SK-MEL-5 (cell line): ENCODE results near the gene CTSH. TPM values are rescaled to one million over a fixed set of nuclear protein-coding genes. Genes with fewer than 3 reads are reported as not detected.

Experiments used
- DNase-seq: peaks from one replicate; pipeline ENCODE4 v3.0.0-alpha.2; 2016; ENCODE audit warnings: low read depth, low spot score
- in situ Hi-C: cut with HindIII; loops from 2 replicates; pipeline ENCODE4 v1.10.0; 2016; ENCODE audit warnings: low sequenced_read_pairs, high pct_unique_total_duplicates, low pct_unique_long_range_greater_than_20kb
- polyA plus RNA-seq, 2 experiments: library from polyadenylated mRNA; depleted of rRNA; stranded (reverse); fragments of >200 nt; gene quantifications; 2 replicates each; pipeline ENCODE4 v1.2.3, GENCODE V29; 2015
- total RNA-seq: library from RNA; depleted of rRNA; stranded (reverse); fragments of >200 nt; shearing (Covaris generic); gene quantifications from 2 replicates; pipeline ENCODE4 v1.2.3, GENCODE V29; 2014; rRNA removed

CTSH gene, protein sequence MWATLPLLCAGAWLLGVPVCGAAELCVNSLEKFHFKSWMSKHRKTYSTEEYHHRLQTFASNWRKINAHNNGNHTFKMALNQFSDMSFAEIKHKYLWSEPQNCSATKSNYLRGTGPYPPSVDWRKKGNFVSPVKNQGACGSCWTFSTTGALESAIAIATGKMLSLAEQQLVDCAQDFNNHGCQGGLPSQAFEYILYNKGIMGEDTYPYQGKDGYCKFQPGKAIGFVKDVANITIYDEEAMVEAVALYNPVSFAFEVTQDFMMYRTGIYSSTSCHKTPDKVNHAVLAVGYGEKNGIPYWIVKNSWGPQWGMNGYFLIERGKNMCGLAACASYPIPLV
- total RNA-seq: 281 and 334 TPM in 2 replicates
- 277 and 352 TPM in 2 replicates for polyA plus RNA-seq (2015; cell fraction: cytosol; rRNA removed)
- polyA plus RNA-seq (2015; cell fraction: nucleus; rRNA removed): 135 and 154 TPM in 2 replicates

DNA sequence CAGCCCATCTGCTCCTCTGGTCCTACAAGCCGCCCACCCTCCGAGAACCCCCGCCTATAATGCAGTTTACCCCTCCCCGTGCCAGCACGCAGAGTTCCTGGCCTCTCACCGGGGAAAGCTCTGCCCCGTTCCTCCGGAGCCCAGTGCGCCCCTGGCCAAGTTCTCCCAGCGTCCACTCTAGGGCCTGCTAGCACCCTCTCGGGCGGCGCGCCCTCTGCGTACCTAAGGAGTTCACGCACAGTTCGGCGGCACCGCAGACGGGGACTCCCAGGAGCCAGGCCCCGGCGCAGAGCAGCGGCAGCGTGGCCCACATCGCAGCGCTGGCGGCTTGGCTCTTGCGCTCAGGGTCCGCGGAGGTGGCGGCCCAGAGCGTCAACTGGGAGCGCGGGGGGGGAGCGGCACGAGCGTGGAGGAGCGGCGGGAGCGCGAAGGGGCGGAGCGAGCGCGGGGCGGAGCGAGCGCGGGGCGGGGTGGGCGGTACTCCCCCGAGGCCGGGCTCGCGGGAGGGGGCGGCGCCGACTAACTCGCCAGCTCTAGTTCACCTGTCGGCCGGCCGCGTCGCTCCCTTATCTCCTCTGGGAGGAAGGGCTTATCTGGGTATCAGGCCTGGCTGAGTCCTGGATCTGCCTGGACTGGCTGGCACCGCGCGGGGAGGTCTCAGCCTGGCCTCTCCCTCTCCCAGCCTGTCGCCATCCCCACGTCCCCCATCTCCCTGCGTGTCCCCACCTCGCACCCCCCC, at the start of gene CTSH:
CTSH (minus strand) TSS at position 378 of the 739 bp plus-strand sequence; CDS start at position 313, 65 bp downstream.
- in situ Hi-C loops: no loop called here
- DNase-seq: peak; percentile 53

DNA sequence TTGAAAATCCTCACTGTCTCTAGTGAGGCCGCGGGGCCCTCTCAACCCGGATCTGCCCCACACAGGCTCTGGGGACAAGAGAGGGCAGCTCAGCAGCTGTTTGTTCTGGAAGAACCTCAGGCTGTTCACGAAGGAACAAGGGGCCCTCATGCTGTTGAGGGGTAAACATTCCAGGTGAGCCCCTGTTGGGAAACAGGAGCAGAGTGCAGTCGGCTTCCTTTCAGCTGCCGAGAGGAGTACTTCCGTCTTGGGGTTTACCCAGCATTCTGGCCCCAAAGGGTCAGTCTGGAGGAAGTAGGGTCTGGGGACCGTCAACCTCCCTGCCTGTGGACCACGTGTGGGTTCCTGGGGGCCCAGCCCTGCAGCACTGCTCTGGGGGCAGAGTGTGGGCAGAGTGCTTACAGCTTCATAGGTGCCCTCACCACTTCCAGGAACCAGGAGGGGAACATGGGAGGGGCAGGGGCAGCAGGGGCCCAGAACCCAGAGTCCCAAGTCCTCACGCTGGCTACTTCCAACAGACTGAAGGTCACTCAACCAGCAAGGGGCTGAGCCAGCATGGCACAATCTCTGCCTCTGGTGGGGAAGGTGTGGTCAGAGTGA, 49.2 kb upstream of the CTSH start:
- in situ Hi-C loops: no loop called here
- no peak for DNase-seq

DNA sequence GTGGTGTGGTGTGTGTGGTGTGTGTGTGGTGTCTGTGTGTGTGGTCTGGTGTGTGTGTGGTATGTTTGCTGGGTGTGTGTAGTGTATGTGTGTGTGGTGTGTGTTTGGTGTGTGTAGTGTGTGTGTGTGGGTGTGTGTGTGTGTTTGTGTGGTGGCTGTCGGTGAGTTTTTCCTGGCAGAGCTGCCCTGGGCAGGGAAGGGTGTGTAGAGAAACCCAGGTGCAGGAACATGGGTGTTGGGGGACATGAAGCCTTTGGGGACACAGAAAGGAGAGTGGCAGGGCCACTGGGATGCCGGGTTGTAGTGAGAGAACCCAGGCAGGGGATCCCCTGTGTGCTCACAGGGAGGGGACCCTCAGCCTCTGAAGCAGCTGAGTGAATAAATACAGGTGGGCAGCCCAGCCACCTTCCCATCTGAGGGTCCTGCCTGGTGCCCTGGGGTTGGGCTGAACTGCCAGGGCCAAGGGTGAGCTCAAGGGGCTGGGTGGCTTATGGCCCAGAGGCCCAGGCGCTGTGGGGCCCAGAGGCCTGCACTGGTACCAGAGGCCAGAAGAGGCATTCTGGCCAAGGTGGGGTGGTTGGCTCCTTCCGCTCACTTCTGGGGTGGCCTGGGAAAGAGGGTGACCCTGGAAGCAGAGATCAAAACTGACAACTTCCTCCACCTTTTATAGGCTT, 48.5 kb upstream of the CTSH start:
- DNase-seq: no peak
- in situ Hi-C loops: no loop called here

DNA sequence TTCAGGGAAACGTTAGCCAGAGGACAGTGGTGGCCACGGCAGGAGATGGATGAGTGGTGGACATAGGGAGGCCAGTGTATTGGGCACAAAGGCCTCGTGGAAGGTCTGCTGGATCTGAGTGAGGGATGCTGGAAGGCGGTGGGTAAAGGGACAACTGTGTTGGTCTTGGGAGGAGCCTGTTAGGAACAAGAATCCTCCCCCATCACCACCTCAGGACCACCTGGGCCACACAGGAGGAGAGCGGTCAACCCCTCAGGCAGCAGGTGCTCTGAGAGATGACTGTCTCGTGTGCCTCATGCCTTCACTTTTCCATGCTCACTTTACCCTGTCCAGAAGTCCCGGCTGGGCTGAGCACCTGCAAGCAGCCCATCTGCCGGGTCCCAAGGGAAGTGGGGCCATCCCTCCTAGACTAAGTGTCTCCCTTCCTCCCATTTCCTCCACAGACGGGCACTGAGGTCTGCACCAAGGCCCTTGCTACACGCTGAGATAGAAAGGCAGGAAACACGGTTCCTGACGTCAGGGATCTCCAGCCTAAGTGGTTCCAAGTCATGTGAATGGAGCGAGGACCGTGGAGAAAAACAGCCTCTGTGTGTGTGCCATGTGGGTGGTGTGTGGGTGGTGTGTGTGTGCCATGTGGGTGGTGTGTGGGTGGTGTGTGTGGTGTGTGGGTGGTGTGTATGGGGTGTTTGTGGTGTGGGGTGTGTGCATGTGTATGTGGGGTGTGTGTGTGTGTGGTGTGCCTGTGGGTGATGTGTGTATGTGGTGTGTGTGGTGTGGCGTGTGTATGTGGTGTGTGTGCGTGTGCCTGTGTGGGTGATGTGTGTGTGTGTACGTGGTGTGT, 47.8 kb upstream of the CTSH start:
- in situ Hi-C loops: no loop called here
- DNase-seq: peak; percentile 59

DNA sequence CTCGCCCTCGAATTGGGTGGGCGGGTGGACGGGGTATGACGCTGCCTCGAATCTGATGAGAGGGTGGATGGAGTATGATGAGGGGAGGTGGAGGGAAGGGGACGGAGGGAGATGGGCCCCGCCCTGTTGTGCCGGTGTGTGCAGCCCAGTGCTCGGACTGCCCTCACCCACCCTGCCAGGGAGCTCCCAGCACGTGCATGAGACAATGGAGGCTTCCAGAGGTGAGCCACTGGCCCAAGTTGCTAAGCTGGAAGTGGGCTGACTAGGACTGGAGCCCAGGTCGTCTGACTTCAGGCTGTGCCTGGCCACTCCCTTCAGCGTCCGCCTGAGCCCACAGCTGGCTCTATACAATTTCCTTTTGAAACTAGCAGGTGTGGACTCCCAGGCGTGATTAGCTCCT, 47.0 kb upstream of the CTSH start:
- no peak for DNase-seq
- in situ Hi-C loops: no loop called here

DNA sequence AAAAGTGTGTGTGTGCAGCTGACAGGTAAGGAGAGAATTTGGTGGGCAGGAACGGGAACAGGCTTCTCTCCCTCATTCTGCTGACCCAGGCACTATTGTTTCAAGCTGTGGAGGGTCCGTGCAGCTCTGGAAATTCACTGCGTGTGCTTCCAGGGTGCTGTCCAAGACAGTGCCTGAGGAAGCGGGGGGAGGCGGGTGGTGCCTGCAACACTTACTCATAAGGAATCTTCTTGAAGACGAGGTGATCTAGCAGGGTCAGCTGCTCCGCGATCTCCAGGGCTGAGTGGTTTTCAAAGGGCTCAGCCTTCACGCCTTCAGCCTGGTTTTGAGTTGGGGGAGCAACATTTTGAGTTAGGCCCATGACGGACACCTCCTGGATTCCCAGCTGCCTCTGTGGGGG, 46.6 kb upstream of the CTSH start:
- in situ Hi-C loops: no loop called here
- no peak for DNase-seq

DNA sequence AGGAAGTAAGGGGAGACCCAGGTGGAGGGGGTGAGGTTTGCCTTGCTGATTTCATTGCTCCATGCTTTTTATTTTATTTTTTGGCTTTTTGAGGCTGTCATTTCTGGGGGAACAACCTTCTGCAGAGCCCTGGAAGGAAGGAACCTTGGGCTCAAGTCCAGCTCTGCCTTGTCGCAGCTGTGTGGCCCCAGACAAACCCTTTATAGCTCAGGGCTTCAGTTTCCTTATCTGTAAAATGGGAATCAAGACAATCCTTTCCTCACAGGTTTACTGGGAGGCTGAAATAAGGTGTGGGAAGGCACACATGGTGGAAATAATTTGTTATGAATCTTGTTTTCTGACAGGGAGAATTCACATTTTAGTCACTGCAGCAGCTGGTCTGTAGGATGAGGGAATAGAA, 45.4 kb upstream of the CTSH start:
- DNase-seq: no peak
- in situ Hi-C loops: no loop called here

DNA sequence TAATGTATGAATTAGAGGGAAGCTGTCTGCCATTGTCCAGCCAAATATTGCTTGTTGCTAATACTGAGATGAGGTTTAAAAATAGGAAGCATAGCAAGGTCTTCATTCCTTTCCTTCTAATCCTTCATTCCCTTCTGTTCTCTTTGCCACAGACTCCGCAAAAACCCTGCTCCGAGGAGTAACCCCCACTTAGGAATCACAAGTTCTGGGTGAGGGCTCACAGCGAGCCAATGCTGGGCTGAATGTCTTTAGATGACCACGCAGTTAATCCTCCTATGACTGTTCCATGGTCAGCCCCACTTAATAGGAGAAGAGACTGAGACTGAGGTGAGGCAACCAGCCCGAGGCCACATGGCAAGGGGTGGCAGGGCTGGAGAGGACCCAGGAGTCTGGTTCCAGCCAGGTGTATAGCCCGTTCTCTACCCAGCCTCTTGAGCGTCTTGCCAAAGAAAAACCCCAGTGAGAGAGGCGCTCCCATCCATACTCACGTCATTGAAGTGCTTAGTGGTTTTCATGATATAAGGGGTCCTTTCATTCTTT, 44.9 kb upstream of the CTSH start:
- in situ Hi-C loops: no loop called here

DNA sequence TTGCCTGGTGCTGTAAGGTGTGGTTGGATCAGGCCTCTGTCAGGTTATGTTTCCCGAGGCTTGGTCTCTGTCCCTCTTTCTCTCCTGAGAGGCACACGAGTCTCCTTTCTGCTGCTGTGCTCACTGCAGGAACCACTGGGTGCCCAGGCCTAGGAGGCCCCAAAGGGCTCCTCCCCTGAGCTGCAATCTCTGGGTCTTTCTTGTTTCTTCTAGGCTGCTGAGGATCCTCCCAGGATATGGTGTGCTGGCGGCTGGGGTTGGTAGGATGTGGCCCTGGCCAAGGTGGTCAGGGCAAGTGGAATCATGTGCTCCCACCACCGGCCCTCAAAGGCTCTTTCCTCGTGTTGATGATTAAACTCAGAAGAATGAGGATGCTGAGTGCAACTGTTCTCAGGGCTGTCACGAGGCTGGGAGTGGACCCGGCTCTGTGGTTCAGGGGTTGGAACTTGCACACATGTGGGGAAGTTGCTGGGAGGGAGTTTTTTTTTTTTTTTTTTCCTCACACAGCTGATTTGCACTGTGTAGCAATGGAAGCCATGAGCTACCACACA, 43.6 kb upstream of the CTSH start:
- DNase-seq: peak; percentile 99
- in situ Hi-C loops: no loop called here

More for the DNA sequence above, 44.9 kb upstream of the CTSH start:
- peak; percentile 86 for DNase-seq

DNA sequence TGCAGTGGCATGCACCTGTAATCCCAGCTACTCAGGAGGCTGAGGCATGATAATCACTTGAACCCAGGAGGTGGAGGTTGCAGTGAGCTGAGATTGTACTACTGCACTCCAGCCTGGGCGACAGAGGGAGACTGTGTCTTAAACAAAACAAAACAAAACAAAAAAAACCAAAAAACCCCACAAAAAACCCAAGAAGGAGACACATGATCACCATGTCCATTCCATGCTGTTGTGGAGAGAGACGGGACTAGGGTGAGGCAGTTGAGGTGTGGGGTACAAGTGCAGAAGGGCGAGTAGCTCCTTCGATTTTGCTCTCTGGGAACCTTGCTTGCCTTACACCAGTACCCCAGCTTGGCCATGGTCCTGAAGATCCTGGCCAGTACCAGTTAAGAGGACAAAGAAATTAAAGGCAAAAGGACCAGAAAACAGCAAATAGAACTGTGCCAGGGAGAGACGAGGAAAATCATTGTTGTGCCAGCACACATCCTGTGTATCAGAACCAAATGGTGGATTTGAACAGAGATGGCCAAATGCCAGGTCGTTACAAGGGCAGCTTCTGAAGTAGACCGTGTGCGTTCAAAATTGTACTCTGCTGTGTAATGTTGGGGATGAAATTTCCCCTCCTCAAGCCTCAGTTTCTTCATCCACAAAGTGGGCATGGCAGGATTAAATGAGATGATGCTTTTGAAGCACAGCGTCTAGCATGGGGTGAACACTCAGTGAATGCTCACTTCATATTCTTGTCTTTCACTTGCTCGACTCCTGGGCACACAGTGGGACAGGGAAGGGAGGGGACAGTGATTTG, 42.9 kb upstream of the CTSH start:
- peak; percentile 32 for DNase-seq
- in situ Hi-C loops: no loop called here

DNA sequence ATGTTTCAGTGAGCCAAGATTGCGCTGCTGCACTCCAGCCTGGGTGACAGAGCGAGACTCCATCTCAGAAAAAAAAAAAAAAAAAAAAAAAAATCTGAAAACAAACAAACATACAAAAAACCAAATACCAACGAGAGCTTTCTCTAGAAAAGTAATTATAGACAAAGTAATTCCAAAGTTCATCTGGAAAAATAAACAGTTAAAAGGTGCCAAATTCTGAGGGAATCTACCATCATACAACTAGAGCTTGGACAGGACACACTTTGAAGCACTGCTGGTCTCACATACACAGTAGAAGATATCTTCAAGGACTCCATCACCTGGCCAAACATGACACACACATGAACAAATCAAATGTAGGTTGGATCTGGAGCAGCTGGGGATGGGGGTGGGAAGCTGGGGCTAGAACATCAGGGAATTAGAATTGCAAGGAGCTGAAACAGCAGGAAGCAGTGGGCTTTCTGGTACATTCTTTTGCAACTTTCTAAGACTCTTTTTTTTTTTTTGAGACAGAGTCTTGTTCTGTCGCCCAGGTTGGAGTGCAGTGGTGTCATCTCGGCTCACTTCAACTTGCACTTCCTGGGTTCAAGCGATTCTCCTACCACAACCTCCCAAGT, 41.1 kb upstream of the CTSH start:
- in situ Hi-C loops: no loop called here
- no peak for DNase-seq

DNA sequence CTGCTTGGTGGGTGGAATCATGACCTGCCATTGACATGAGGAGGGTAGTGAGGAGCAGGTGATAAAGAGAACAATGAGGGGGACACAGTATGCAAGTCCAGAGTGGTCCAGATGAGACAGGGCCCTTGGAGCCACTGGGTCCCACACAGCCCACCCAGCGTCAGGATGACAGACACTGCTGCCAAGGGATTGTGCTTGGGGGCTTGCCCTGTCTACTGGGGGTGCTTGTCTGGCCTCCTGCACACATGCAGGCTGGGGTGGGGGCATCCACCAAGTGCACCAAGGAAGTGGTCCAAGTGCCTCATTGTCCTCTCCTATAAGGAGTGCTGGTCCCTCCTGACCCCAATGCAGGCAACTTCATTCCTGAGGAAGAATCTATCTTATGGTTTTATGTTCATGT, 39.2 kb upstream of the CTSH start:
- no peak for DNase-seq
- in situ Hi-C loops: no loop called here

DNA sequence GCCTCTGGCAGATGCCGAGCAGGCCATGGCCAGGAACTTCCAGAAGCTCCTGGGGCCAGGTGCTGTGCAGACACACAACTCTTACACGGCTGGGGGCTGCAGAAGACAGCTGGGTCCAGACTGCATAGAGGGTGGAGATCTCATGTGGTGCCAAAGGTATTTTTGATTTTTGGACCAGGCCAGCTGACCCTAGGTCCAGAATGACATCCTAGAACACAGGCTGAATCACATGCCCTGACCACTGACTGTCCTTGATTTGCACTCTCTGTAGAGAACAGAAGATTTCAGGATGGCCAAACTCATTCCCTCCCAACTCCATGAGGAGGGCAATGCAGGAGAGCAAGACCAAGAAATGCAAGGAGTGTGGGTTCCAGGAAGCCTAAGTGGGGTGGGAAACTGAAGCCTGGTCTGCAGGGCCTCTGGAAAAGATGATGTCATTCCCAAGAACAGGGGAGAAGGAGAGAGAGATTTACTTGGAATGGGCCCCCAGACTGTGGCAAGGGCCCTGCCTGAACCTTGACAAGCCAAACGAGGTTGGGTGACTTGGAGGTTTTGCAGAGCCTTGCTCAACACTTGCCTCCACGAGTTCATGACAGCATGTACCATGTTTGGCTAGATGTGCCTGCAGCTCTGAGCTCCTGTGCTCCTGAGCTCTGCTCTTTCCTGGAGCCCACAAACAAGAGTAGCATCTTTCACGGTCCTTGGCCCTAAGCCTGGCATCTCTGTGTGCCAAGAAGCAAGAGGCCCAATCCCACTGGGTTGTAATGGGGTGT, 38.5 kb upstream of the CTSH start:
- in situ Hi-C loops: no loop called here

DNA sequence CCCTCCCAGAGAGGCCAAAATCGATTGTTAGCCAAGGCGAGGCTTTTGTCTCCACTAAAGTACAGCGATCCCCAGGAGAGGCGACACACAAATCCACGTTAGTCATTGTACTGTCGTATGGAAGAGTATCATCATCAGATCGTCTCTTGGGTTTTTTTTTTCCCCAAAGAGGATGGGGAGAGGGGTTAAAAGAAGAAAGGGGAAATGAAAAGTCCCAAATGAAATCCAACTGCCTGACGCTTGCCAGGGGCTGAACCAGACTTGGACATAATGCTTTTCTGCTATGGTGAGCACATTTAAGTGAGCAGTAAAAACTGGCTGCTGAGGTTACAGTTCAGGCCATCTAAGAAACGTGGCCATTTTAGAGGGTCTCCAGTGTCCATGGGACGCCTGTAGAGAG, 37.9 kb upstream of the CTSH start:
- no peak for DNase-seq
- in situ Hi-C loops: no loop called here

More for the DNA sequence above, 38.5 kb upstream of the CTSH start:
- no peak for DNase-seq
